ENCODE measurements around the gene ZFP69B. TPM values are rescaled to one million over a fixed set of nuclear protein-coding genes. Genes with fewer than 3 reads are reported as not detected.

ZFP69B gene
- total and polyA plus RNA-seq, 10 of the 15 experiments (the other 5 are each of a cell fraction or from before 2014, with no cell fraction given): 1.3 to 5.7 (median 3.4) TPM

- TF ChIP-seq YY1 (IDR thresholded peaks at IDR 0.05; ENCODE audit: low read depth, low read length): no peak
- TF ChIP-seq CBX3 (IDR thresholded peaks at IDR 0.05; ENCODE audit: borderline replicate concordance, low read depth): no peak
- TF ChIP-seq DPF2 (IDR thresholded peaks at IDR 0.05): no peak
- peak; percentile 26 to 51; a peak in 2 of 4 replicates for TF ChIP-seq IKZF2 (IDR thresholded peaks at IDR 0.05)
- peak; percentile 38 for TF ChIP-seq IKZF1 (conservative IDR thresholded peaks at IDR 0.05)
- peak; percentile 29 for TF ChIP-seq MEF2B (IDR thresholded peaks at IDR 0.05; ENCODE audit: partially characterized antibody, poor library complexity, severe bottlenecking)
- TF ChIP-seq CEBPB (IDR thresholded peaks at IDR 0.05; ENCODE audit: borderline replicate concordance in 1 of 2, low read depth in 2 of 2, low read length in 2 of 2): 0 out of 4 replicates have a peak, but pooled peaks of 1 of the 2 experiments have one; percentile 40
- TF ChIP-seq FOXM1 (IDR thresholded peaks at IDR 0.05; ENCODE audit: low read depth, low read length): peak; percentile 22; the same call in 1 of the 2 replicates
- TF ChIP-seq MXI1 (IDR thresholded peaks at IDR 0.05; ENCODE audit: low read depth, low read length): 0 out of 2 replicates have a peak, but pooled peaks have one; percentile 26
- no peak for TF ChIP-seq SMAD5 (IDR thresholded peaks at IDR 0.05; ENCODE audit: low read depth)
Observed at GRCh38 chr1:40404670-40405462, 45.4 kb upstream of the ZFP69B start (continued).

GRCh38 chr1:40405812-40406211 is 44.5 kb upstream of the ZFP69B start:
- Histone ChIP-seq H3K9me3 (replicated peaks; ENCODE audit: control insufficient read depth, insufficient read depth, low read length) (no peaks in the 10 kb centered on the region), H3K27ac (ENCODE audit: control insufficient read depth, insufficient read depth) (no peak overlapping the region), H3K36me3 (ENCODE audit: control insufficient read depth in 2 of 2, insufficient read depth in 2 of 2, low read length in 1 of 2) (peaks cover 4 to 28% of the 10 kb centered on the region in 2 experiments), H3K79me2 (ENCODE audit: control insufficient read depth, insufficient read depth, low read length) (peaks cover 70% of the 10 kb centered on the region), H3K9ac (ENCODE audit: control insufficient read depth, insufficient read depth, low read length) (no peak overlapping the region), H3K4me3 (no peak overlapping the region), H3K4me1 (ENCODE audit: control insufficient read depth, insufficient read depth, low read length) (peaks cover 36% of the 10 kb centered on the region), H2AFZ (ENCODE audit: control insufficient read depth, low read depth, low read length) (no peak overlapping the region), H4K20me1 (ENCODE audit: control insufficient read depth, insufficient read depth) (no peaks in the 10 kb centered on the region), H3K4me2 (ENCODE audit: control insufficient read depth, insufficient read depth) (no peak overlapping the region), H3K27me3 (replicated peaks in 1 of 2; ENCODE audit: control insufficient read depth in 2 of 2, insufficient read depth in 2 of 2, low read length in 1 of 2) (no peaks in the 10 kb centered on the region)
- intact Hi-C loops (cut with micrococcal nuclease; ENCODE audit: unreplicated experiment) (loop anchor here (2.0 to 10.0 kb wide), 3 partner anchors 151 to 311 kb away; partner anchors contain the start of genes PPT1 and ZMPSTE24), in situ Hi-C loops (cut with MboI) (no loop called here)
- ChIA-PET CTCF (interaction anchor here (1.0 to 9.9 kb wide), 23 partner anchors 9 to 322 kb away, joined by 3 to 271 read pairs (median 6); partner anchors contain the start of gene COL9A2), POLR2A (interaction anchor here (1.4 kb wide), 1 partner anchor 262 kb away, joined by 4 read pairs; no protein-coding TSS in a partner anchor), RAD21 (ENCODE audit: unreplicated experiment) (interaction anchor here (0.9 to 4.7 kb wide), 11 partner anchors 22 to 264 kb away, joined by 3 to 71 read pairs (median 14); partner anchors contain the start of gene COL9A2), SMC1A (ENCODE audit: uncharacterized antibody, unreplicated experiment) (interaction anchor here (2.1 to 9.0 kb wide), 8 partner anchors 20 to 253 kb away, joined by 4 to 426 read pairs (median 34); partner anchors contain the start of gene SMAP2)
- 50% methylated on average over 4 of the region's 4 CpGs for WGBS (ENCODE audit: insufficient coverage, insufficient replicate concordance, low lambda C conversion rate, missing lambda C conversion rate)
- BruUV-seq (replicated peaks): no TSS peak
- ATAC-seq: no peak
- no peak for FAIRE-seq
- DNase-seq (ENCODE audit: low read depth, low spot score): no peak
- no peak for TF ChIP-seq BCL11A (IDR thresholded peaks at IDR 0.05; ENCODE audit: low read depth, low read length)
- no peak for TF ChIP-seq MYC (IDR thresholded peaks at IDR 0.05; ENCODE audit: insufficient read depth, insufficient read length, insufficient replicate concordance, low read length, severe bottlenecking)
- no peak for TF ChIP-seq CREM (IDR thresholded peaks at IDR 0.05; ENCODE audit: low read depth)
- TF ChIP-seq IKZF2 (IDR thresholded peaks at IDR 0.05): no peak
- TF ChIP-seq BMI1 (IDR thresholded peaks at IDR 0.05; ENCODE audit: borderline replicate concordance): no peak

Data from GM12878 (cell line).